Astrocyte of the spinal cord (primary cell): ENCODE measurements around the gene COL2A1.

Source experiments
- DNase-seq: peaks from one replicate; pipeline ENCODE4 v3.0.0; 2011; ENCODE audit warnings: low read depth, low spot score
- H3K4me3 ChIP-seq: 2 replicates; pipeline ENCODE4 v1.5.1; 2011; ENCODE audit warnings: low read depth, mild to moderate bottlenecking, low read length, moderate library complexity
- in situ Hi-C: cut with HindIII; loops from 2 replicates; pipeline ENCODE4 v1.10.0; 2017; ENCODE audit warnings: low sequenced_read_pairs
- TF ChIP-seq, protein P1 (sequence below): IDR thresholded peaks from 2 replicates; pipeline ENCODE4 v1.5.1; 2012; ENCODE audit warnings: low read depth, mild to moderate bottlenecking, low read length, inconsistent platforms

Gene COL2A1

DNA sequence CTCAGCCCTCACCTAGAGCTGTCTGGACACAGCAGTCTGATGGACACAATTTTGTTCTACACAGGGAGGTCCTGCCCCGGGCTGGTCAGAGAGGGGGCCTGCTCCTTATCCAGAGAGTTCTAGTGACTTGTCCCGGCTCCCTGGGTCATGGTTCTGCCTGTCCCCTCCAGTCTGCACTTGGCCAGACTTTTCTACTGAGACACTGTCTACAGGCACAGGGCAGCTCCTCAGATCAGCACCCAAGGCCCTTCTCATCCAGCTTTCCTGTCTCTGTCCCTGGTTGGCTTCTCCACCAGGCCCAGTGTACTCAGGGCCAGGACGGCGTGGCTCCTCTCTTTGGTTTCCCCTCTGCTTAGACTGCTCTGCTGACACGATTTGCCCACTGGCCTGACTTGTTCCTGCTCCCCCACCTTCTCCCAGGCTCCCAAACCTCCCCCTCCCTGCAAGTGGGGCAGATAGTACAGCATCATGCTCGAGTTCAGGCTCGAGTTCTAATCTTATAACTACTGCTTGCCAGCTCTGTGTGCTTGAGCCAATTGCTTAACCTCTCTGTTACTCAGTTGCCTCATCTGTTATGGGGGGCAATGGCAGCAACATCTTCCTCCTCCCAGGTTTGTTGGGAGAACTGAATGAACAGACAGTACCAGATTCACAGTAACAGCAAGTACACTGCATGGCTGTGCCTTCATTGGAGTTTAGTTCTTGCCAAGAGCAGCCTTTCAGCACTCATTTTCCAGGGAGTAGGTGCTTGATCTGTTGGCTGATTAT, 22.0 kb upstream of the COL2A1 start:
- no peak for DNase-seq
- TF ChIP-seq, protein P1, sequence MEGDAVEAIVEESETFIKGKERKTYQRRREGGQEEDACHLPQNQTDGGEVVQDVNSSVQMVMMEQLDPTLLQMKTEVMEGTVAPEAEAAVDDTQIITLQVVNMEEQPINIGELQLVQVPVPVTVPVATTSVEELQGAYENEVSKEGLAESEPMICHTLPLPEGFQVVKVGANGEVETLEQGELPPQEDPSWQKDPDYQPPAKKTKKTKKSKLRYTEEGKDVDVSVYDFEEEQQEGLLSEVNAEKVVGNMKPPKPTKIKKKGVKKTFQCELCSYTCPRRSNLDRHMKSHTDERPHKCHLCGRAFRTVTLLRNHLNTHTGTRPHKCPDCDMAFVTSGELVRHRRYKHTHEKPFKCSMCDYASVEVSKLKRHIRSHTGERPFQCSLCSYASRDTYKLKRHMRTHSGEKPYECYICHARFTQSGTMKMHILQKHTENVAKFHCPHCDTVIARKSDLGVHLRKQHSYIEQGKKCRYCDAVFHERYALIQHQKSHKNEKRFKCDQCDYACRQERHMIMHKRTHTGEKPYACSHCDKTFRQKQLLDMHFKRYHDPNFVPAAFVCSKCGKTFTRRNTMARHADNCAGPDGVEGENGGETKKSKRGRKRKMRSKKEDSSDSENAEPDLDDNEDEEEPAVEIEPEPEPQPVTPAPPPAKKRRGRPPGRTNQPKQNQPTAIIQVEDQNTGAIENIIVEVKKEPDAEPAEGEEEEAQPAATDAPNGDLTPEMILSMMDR = no peak
- in situ Hi-C loops = no loop called here
- no peak overlapping the region for H3K4me3 ChIP-seq

DNA sequence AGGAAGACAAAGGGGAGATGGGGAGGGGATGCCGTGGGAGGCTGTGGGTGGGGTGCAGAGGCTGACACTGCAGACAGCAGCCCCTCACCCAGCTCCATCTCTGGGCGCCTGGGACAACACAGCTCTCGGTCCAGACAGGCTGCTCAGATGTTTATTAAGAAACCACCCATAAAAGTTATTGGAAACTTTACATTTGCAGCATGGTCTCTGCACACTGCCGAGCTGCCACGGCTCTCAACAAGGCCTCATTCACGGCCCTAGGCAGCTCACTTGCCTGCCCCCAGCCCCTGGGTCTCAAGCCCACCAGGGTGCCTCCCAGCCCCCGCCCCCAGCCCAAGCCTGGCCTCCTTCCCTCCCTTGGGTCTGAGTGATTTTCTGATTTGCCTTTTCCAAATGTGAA, 21.0 kb upstream of the COL2A1 start:
- no peak for DNase-seq
- in situ Hi-C loops = no loop called here
- TF ChIP-seq, protein P1 = no peak
- H3K4me3 ChIP-seq = no peak overlapping the region

DNA sequence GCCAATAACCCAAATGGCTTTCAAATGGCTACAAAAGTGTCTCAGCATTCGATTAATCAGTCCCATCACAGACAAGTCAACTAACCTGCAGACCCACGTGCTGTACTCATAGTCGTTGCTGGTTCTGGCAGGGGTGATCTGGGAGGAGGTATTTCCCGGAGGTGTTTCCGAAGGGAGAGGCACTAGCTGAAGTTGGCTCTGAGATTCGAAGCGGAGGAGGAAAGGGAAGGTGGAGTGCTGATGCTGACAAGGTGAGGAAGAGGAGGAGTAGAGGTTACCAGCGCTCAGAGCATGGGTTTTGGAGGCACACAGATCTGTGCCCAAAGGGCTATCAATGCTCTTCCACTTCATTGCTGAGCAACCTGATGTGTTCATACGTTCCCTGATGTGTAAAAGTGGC, 20.5 kb upstream of the COL2A1 start:
- TF ChIP-seq, protein P1 = no peak
- in situ Hi-C loops = no loop called here
- H3K4me3 ChIP-seq = no peak overlapping the region
- DNase-seq = no peak

DNA sequence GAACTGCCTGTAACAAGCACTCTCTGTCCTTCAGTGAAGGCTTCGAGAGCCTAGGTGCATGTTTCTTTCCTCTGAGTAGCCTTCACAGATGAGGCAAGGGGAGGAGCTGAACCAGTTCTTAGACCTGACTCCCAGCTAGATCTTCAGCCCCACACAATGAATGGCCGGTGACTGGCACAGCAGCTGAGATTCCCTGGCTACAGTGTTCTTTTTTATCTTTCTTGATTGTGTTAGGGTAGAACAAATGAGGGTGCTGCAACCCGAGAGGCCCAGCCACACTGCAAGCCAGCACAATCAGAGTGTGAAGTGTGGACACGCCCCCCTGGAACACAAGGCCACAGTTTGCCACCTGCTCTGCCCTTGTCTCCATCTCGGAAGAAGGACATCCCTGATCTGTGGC, 19.1 kb upstream of the COL2A1 start:
- TF ChIP-seq, protein P1 = no peak
- H3K4me3 ChIP-seq = no peak overlapping the region
- DNase-seq = no peak
- in situ Hi-C loops = no loop called here

DNA sequence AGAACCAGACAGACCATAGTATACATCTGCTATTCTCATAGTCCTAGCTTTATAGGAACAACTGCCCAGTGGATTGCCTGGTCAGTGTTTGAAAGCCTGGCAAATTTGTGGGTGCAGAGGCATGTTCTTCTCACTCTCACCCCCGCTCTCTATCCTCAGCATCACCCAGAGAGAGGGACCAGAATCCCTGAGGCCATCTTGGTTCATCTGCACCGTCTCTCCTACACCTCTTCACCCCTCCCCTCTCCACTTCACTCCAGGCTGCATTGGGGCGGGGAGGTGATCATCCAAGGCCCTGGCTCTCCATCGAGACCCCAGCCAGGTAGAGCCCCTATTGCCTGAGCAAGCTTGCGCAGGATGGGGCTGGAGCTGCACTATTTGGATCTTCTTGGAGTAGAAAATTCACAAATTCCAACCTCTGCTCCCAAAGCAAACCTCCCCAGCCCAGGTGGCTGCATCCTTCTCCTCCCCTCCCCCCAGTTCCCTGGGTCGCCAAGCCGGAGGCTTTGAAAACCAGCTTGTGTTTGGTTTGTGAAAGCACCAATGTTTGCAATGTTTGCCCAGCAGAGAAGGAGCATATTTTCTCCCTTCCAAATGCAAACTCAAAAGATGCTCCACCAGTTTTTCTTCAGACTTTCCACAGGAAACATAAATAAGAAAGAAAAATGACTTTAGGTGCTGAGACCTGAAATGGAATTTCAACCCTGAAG, 18.6 kb upstream of the COL2A1 start:
- TF ChIP-seq, protein P1 = no peak
- H3K4me3 ChIP-seq = no peak overlapping the region
- in situ Hi-C loops = no loop called here
- no peak for DNase-seq

DNA sequence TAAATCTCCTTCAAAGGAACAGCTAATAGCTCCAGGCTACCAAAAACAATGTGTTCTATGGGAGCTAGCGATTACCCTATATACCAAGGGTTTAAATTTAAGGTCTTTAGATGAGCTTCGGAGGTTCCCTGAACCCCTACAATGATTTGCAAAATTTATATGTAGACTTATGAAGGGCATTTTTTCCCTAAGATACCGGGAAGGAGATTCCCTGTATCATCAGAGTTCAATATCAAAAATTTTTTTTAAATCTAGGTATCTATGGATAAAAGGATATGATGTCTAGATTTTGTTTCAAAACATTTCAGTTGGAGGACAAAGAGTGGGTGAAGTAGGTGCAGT, 17.9 kb upstream of the COL2A1 start:
- in situ Hi-C loops = no loop called here
- TF ChIP-seq, protein P1 = no peak
- no peak for DNase-seq
- H3K4me3 ChIP-seq = no peak overlapping the region
